ENCODE data around the gene LIPA.

GRCh38 chr10:89171263-89171872, 80.2 kb downstream of the LIPA start:
- TF ChIP-seq EZH2 (IDR thresholded peaks at IDR 0.05; ENCODE audit: insufficient read depth, low read length) (no peak), CTCF (IDR thresholded peaks at IDR 0.05; ENCODE audit: insufficient read depth, low read depth, low read length) (no peak)

Data from astrocyte (in vitro differentiated cells and primary cell).